NCI-H128 (cell line): ENCODE results near the gene TOMM70.
"Not testable (repeated sequence)": the region's sequence is repeated elsewhere in the genome, so short reads cannot be mapped to it uniquely, and the experiment has no call there.

Experiments used
- DNase-seq: peaks from one replicate; lab custom pipeline; 2025; ENCODE audit not compliant: unreplicated experiment; lab: John Stamatoyannopoulos, UW

Gene TOMM70

GRCh38 chr3:100327377-100327776 is 73.5 kb downstream of the TOMM70 start:
- not testable (repeated sequence) for DNase-seq

GRCh38 chr3:100325827-100326226 is 75.1 kb downstream of the TOMM70 start:
- DNase-seq = no peak

DNA sequence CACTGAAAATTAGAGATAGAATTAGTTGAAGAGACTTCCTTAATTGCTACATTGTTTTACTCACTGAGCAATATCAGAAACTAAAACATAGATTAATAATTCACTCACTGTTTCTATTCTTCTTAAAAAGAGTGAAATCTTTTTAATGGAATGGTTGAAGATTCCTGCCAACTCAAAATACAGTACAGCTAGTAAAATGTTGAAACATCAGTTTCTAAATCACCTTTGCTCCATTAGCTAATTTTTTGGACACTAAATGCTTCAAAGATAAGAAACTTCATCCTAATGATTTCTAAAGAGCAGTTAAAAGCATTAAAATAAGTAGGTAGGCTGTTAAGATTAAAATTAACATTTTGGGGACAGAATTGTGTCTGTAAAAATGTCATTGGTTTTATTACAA is 76.8 kb downstream of the TOMM70 start:
- no peak for DNase-seq

- DNase-seq = no peak
Measured at GRCh38 chr3:100319951-100320350, 80.9 kb downstream of the TOMM70 start.

DNA sequence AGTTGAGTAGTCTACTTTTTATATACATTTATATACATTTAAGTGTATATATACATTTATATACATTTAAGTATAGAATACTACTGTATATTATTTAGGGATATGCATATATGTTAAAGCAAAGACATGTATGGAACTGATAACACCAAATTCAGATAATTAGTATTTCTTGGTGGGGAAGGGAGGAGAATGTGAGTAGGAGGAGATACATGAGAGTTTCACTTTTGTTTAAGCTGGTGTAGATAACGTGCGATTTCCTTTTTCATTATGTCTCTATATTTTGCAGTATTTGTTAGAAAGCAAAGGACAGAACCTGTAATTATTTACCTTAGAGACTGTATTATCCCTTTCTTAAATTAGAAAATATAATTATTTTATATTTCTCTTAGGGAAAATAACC is 83.0 kb downstream of the TOMM70 start:
- DNase-seq = no peak

DNA sequence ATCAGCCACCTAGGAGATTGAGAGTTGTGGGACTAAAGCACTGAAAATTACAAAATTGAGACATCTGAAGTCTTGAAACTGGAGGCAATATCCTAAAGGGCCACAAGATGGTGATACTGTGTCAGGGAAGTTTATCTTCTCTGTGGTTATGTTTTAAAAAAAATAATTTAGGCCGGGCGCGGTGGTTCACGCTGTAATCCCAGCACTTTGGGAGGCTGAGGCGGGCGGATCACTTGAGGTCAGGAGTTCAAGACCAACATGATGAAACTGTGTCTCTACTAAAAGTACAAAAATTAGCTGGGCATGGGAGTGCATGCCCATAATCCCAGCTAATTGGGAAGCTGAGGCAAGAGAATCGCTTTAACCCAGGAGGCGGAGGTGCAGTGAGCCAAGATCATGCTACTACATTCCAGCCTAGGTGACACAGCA is 84.2 kb downstream of the TOMM70 start:
- no peak for DNase-seq
